Tibial nerve (tissue), 4 donors: ENCODE data around the gene TINAG. TPM values are rescaled to one million over a fixed set of nuclear protein-coding genes. Genes with fewer than 3 reads are reported as not detected.

Experiments
- DNase-seq, 2 donors: peaks; one replicate each; pipeline ENCODE4 v3.0.0-alpha.2; 2019; ENCODE audit warnings: low spot score in 2 of 2
- H3K27ac ChIP-seq, 4 donors: fragments of 200-600 bp; sonication (generic) in 3 of 4; one replicate each; pipeline ENCODE4 v1.5.1; 2017 to 2019; ENCODE audit warnings: mild to moderate bottlenecking in 1 of 4
- H3K27me3 ChIP-seq, 2 donors: fragments of 200-600 bp; sonication (generic) in 1 of 2; one replicate each; pipeline versions ENCODE4 v1.5.1 to v1.6.0; 2017 to 2019
- H3K36me3 ChIP-seq, 3 donors: fragments of 200-600 bp; sonication (generic); one replicate each; pipeline ENCODE4 v1.5.1; 2018 to 2019
- H3K4me1 ChIP-seq, 4 donors: fragments of 200-600 bp; sonication (generic) in 3 of 4; one replicate each; pipeline ENCODE4 v1.5.1; 2017 to 2019
- H3K4me3 ChIP-seq, 4 donors: fragments of 200-600 bp; sonication (generic) in 3 of 4; one replicate each; pipeline ENCODE4 v1.5.1; 2017 to 2019; ENCODE audit warnings: mild to moderate bottlenecking in 1 of 4, moderate library complexity in 1 of 4
- H3K9me3 ChIP-seq, 4 donors: fragments of 200-600 bp; sonication (generic) in 3 of 4; one replicate each; pipeline ENCODE4 v1.5.1; 2017 to 2019
- CTCF ChIP-seq, 5 experiments: fragments of 200-600 bp in 3 of 5; fragments of 450-650 bp in 2 of 5; sonication (generic) in 3 of 5; IDR thresholded peaks; one replicate each; pipeline ENCODE4 v1.5.1; 2016 to 2019; ENCODE audit warnings: antibody characterized with exemption in 5 of 5, mild to moderate bottlenecking in 3 of 5, moderate library complexity in 2 of 5
- EP300 ChIP-seq, 2 donors: sonication (generic); formaldehyde crosslinking; IDR thresholded peaks; one replicate each; pipeline ENCODE4 v1.6.1; 2017; ENCODE audit warnings: antibody characterized with exemption in 2 of 2, mild to moderate bottlenecking in 1 of 2
- POLR2A ChIP-seq, 2 donors: fragments of 450-650 bp; IDR thresholded peaks; one replicate each; pipeline ENCODE4 v1.6.1; 2017; ENCODE audit warnings: antibody characterized with exemption in 2 of 2, mild to moderate bottlenecking in 2 of 2, moderate library complexity in 2 of 2
- WGBS, 2 donors: methylation state at CpG; one replicate each; pipeline ENCODE4 v1.1.5; 2018; 5-methylcytosine and 5-hydroxymethylcytosine counted together
- total RNA-seq, 4 donors: library from RNA; depleted of rRNA; stranded (reverse); fragments of >200 nt; gene quantifications; one replicate each; pipeline ENCODE4 v1.1.0, GENCODE V29; 2016

TINAG gene
- under 1 TPM in 1 of 4 donors, not detected in 3; 0.22 TPM for total RNA-seq

- peak within 1 kb of the TSS in 1 of 4 donors; percentile 16 for H3K27ac ChIP-seq
- 86 to 92% methylated on average over 10 of the region's 10 CpGs for WGBS, 2 donors
- H3K36me3 ChIP-seq: no peaks in the 10 kb centered on the region
- no peak for TF ChIP-seq POLR2A (IDR thresholded peaks at IDR 0.05)
- no peak for TF ChIP-seq EP300 (IDR thresholded peaks at IDR 0.05)
- TF ChIP-seq CTCF (IDR thresholded peaks at IDR 0.05): no peak
- no peaks in the 10 kb centered on the region for H3K27me3 ChIP-seq
- no peaks in the 10 kb centered on the region for H3K9me3 ChIP-seq
- no peaks in the 10 kb centered on the region for H3K4me1 ChIP-seq
- H3K4me3 ChIP-seq: no peak within 1 kb of the TSS
- DNase-seq: no peak
Measured at GRCh38 chr6:54308289-54308985, at the start of gene TINAG. TSS of gene TINAG (plus strand) at chr6:54308441. CDS start at chr6:54308551, 110 bp downstream.

- Histone ChIP-seq H3K27ac (no peak overlapping the region), H3K4me1 (peaks cover 0 to 3% (median 0%) of the 10 kb centered on the region in 4 donors), H3K27me3 (no peaks in the 10 kb centered on the region), H3K9me3 (no peaks in the 10 kb centered on the region), H3K4me3 (no peak overlapping the region), H3K36me3 (no peaks in the 10 kb centered on the region)
- TF ChIP-seq CTCF (IDR thresholded peaks at IDR 0.05) (no peak), POLR2A (IDR thresholded peaks at IDR 0.05) (no peak), EP300 (IDR thresholded peaks at IDR 0.05) (no peak)
- no peak for DNase-seq
Measured at GRCh38 chr6:54260025-54260424, 48.2 kb upstream of the TINAG start.

GRCh38 chr6:54262499-54262898, 45.7 kb upstream of the TINAG start:
- Histone ChIP-seq H3K9me3 (no peaks in the 10 kb centered on the region), H3K36me3 (no peaks in the 10 kb centered on the region), H3K27me3 (no peaks in the 10 kb centered on the region), H3K27ac (no peak overlapping the region), H3K4me1 (no peaks in the 10 kb centered on the region), H3K4me3 (no peak overlapping the region)
- no peak for DNase-seq
- no peak for TF ChIP-seq POLR2A (IDR thresholded peaks at IDR 0.05)
- no peak for TF ChIP-seq CTCF (IDR thresholded peaks at IDR 0.05)
- no peak for TF ChIP-seq EP300 (IDR thresholded peaks at IDR 0.05)
- WGBS, 2 donors: 45 to 54% methylated on average over 1 of the region's 1 CpG

- Histone ChIP-seq H3K4me1 (no peaks in the 10 kb centered on the region), H3K27me3 (no peaks in the 10 kb centered on the region), H3K36me3 (no peaks in the 10 kb centered on the region), H3K4me3 (no peak overlapping the region), H3K27ac (no peak overlapping the region), H3K9me3 (no peaks in the 10 kb centered on the region)
- no peak for DNase-seq
- TF ChIP-seq EP300 (IDR thresholded peaks at IDR 0.05) (no peak), POLR2A (IDR thresholded peaks at IDR 0.05) (no peak), CTCF (IDR thresholded peaks at IDR 0.05) (no peak)
- 56 to 57% methylated on average over 2 of the region's 2 CpGs for whole genome bisulfite sequencing, 2 donors
Measured at GRCh38 chr6:54262971-54263370, 45.3 kb upstream of the TINAG start.

GRCh38 chr6:54264581-54265272, 43.5 kb upstream of the TINAG start:
- H3K9me3 ChIP-seq: no peaks in the 10 kb centered on the region
- H3K4me1 ChIP-seq: peaks cover 0 to 2% (median 0%) of the 10 kb centered on the region in 4 donors
- no peak for DNase-seq
- 85 to 97% methylated on average over 4 of the region's 4 CpGs for WGBS, 2 donors
- no peak overlapping the region for H3K27ac ChIP-seq
- no peak overlapping the region for H3K4me3 ChIP-seq
- H3K36me3 ChIP-seq: no peaks in the 10 kb centered on the region
- TF ChIP-seq CTCF (IDR thresholded peaks at IDR 0.05): no peak
- no peak for TF ChIP-seq POLR2A (IDR thresholded peaks at IDR 0.05)
- no peak for TF ChIP-seq EP300 (IDR thresholded peaks at IDR 0.05)
- no peaks in the 10 kb centered on the region for H3K27me3 ChIP-seq
